ENCODE data around the gene ANKFY1.

Gene ANKFY1

DNA sequence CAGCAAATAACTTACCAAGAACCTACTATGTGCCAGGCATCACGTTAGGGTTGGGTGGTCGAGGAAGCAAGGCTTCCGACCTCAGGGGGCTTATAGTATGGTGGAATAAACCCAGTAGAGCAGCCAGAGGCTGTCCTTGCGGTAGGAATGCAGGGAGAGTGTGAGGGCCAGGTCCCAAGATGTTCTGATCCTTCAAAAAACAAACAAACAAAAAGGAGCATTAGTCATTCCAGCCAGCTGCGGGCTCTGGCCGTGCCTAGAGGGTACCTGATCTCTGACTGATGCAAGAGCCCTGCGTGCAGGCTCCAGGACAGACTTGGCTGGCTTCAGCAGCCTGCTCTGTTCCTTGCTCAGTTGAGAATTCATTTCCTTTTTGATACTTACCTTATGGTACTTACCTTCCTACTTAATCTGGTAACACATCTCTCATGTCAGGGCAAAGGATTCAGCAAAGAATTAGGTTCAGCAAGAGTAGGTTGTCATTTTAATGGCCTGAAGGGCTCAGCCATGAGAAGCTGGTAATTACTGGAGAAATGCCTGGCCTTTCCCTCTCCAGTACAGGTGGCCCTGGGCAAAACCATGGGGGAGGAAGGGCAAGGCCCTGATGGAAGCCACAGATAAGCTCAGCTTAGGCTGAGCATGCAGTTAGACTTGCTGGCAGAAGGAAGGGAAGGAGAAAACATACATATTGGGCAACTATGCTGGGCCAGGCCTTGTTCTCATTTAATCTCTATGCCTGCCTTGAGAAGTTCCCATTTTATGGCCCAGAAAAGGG lies 102.4 kb downstream of the ANKFY1 start:
- peak overlapping the region in 1 of 5 donors; percentile 6 for H3K9ac ChIP-seq (ENCODE audit: low read length in 5 of 5)
- H3K36me3 ChIP-seq (ENCODE audit: control insufficient read depth in 5 of 5, insufficient read depth in 5 of 5, low read length in 5 of 5), result peaks cover 2 to 82% (median 51%) of the 10 kb centered on the region in 5 donors
- no peak overlapping the region for H3K4me3 ChIP-seq (ENCODE audit: low read depth in 1 of 5, low read length in 5 of 5)
- H3K27me3 ChIP-seq (ENCODE audit: control insufficient read depth in 5 of 5, insufficient read depth in 4 of 5, low read length in 5 of 5), result no peaks in the 10 kb centered on the region
- peaks cover 0 to 26% (median 9%) of the 10 kb centered on the region in 5 donors for H3K4me1 ChIP-seq (ENCODE audit: control insufficient read depth in 5 of 5, insufficient read depth in 5 of 5, low read length in 5 of 5)
- no peaks in the 10 kb centered on the region for H3K9me3 ChIP-seq (ENCODE audit: control insufficient read depth in 5 of 5, low read length in 5 of 5)
- no peak overlapping the region for H3K27ac ChIP-seq (ENCODE audit: low read depth, low read length)

DNA sequence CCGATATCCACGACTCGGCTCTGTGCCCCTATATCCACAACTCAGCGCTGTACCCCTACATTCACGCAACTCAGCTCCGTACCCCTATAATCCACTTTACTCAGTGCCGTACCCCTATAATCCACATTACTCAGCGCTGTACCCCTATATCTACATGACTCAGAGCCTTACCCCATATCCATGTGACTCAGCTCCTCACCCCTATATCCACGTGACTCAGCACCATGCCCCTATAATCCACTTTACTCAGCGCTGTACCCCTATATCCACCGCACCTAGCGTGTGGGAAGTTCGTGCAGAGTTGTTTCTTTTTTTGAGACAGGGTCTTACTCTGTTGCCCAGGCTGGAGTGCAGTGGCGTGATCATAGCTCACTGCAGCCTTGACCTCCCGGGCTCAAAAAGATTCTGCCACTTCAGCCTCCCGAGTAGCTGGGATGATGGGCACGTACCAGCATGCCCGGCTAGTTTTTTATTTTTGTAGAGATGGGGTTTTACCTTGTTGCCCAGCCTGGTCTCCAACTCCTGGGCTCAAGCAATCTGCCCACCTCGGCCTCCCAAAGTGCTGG lies 103.4 kb downstream of the ANKFY1 start:
- no peak overlapping the region for H3K9ac ChIP-seq (ENCODE audit: low read length in 5 of 5)
- H3K27me3 ChIP-seq (ENCODE audit: control insufficient read depth in 5 of 5, insufficient read depth in 4 of 5, low read length in 5 of 5), result no peaks in the 10 kb centered on the region
- H3K36me3 ChIP-seq (ENCODE audit: control insufficient read depth in 5 of 5, insufficient read depth in 5 of 5, low read length in 5 of 5), result peaks cover 2 to 82% (median 54%) of the 10 kb centered on the region in 5 donors
- peaks cover 0 to 26% (median 9%) of the 10 kb centered on the region in 5 donors for H3K4me1 ChIP-seq (ENCODE audit: control insufficient read depth in 5 of 5, insufficient read depth in 5 of 5, low read length in 5 of 5)
- H3K27ac ChIP-seq (ENCODE audit: low read depth, low read length), result no peak overlapping the region
- no peaks in the 10 kb centered on the region for H3K9me3 ChIP-seq (ENCODE audit: control insufficient read depth in 5 of 5, low read length in 5 of 5)
- no peak overlapping the region for H3K4me3 ChIP-seq (ENCODE audit: low read depth in 1 of 5, low read length in 5 of 5)

DNA sequence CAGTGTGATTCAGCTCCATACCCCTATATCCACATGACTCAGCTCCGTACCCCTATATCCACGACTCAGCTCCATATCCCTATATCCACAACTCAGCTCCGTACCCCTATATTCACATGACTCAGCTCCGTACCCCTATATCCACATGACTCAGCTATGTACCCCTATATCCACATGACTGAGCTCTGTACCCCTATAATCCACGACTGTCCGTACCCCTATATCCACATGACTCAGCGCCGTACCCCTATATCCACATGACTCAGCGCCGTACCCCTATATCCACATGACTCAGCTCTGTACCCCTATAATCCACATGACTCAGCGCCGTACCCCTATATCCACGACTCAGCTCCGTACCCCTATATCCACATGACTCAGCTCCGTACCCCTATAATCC lies 104.0 kb downstream of the ANKFY1 start:
- peaks cover 2 to 82% (median 54%) of the 10 kb centered on the region in 5 donors for H3K36me3 ChIP-seq (ENCODE audit: control insufficient read depth in 5 of 5, insufficient read depth in 5 of 5, low read length in 5 of 5)
- H3K27me3 ChIP-seq (ENCODE audit: control insufficient read depth in 5 of 5, insufficient read depth in 4 of 5, low read length in 5 of 5), result no peaks in the 10 kb centered on the region
- H3K9ac ChIP-seq (ENCODE audit: low read length in 5 of 5), result no peak overlapping the region
- H3K4me3 ChIP-seq (ENCODE audit: low read depth in 1 of 5, low read length in 5 of 5), result no peak overlapping the region
- peaks cover 0 to 26% (median 9%) of the 10 kb centered on the region in 5 donors for H3K4me1 ChIP-seq (ENCODE audit: control insufficient read depth in 5 of 5, insufficient read depth in 5 of 5, low read length in 5 of 5)
- no peak overlapping the region for H3K27ac ChIP-seq (ENCODE audit: low read depth, low read length)
- H3K9me3 ChIP-seq (ENCODE audit: control insufficient read depth in 5 of 5, low read length in 5 of 5), result no peaks in the 10 kb centered on the region

- Histone ChIP-seq H3K36me3 (ENCODE audit: control insufficient read depth in 5 of 5, insufficient read depth in 5 of 5, low read length in 5 of 5) (peaks cover 2 to 87% (median 57%) of the 10 kb centered on the region in 5 donors), H3K27me3 (ENCODE audit: control insufficient read depth in 5 of 5, insufficient read depth in 4 of 5, low read length in 5 of 5) (no peaks in the 10 kb centered on the region), H3K27ac (ENCODE audit: low read depth, low read length) (no peak overlapping the region), H3K9me3 (ENCODE audit: control insufficient read depth in 5 of 5, low read length in 5 of 5) (no peaks in the 10 kb centered on the region), H3K4me3 (ENCODE audit: low read depth in 1 of 5, low read length in 5 of 5) (no peak overlapping the region), H3K4me1 (ENCODE audit: control insufficient read depth in 5 of 5, insufficient read depth in 5 of 5, low read length in 5 of 5) (peaks cover 0 to 9% (median 3%) of the 10 kb centered on the region in 5 donors), H3K9ac (ENCODE audit: low read length in 5 of 5) (no peak overlapping the region)
Observed at GRCh38 chr17:4157618-4158333, 106.0 kb downstream of the ANKFY1 start.

DNA sequence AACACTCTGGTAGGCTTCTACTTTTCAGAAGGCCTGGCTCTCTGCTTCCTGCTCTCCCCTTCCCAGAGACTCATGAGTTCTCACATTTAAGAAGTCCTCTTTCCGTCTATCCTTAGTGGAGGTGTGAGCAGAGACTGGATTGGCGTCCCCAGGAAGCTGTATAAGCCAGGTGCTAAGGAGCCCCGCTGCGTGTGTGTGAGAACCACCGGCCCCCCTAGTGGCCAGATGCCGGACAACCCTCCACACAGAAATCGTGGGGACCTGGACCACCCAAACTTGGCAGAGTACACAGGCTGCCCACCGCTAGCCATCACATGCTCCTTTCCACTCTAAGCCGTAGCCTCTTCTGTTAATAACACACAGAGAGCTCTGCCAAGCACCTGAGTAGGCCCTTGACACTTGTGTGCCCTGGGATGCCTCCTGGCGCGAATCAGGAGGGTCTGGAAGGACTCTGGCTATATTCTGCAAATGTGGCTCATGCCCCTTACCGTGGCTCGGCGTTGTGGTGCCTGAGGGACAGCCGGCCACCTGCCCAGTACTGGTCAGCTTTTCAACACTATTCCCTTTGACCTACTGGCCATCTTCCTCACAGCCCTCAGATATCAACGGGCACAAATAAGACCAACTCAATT lies 106.9 kb downstream of the ANKFY1 start:
- H3K4me1 ChIP-seq (ENCODE audit: control insufficient read depth in 5 of 5, insufficient read depth in 5 of 5, low read length in 5 of 5), result peaks cover 0 to 5% (median 0%) of the 10 kb centered on the region in 5 donors
- H3K36me3 ChIP-seq (ENCODE audit: control insufficient read depth in 5 of 5, insufficient read depth in 5 of 5, low read length in 5 of 5), result peaks cover 2 to 93% (median 60%) of the 10 kb centered on the region in 5 donors
- no peak overlapping the region for H3K4me3 ChIP-seq (ENCODE audit: low read depth in 1 of 5, low read length in 5 of 5)
- no peak overlapping the region for H3K9ac ChIP-seq (ENCODE audit: low read length in 5 of 5)
- no peaks in the 10 kb centered on the region for H3K9me3 ChIP-seq (ENCODE audit: control insufficient read depth in 5 of 5, low read length in 5 of 5)
- no peaks in the 10 kb centered on the region for H3K27me3 ChIP-seq (ENCODE audit: control insufficient read depth in 5 of 5, insufficient read depth in 4 of 5, low read length in 5 of 5)
- H3K27ac ChIP-seq (ENCODE audit: low read depth, low read length), result no peak overlapping the region

DNA sequence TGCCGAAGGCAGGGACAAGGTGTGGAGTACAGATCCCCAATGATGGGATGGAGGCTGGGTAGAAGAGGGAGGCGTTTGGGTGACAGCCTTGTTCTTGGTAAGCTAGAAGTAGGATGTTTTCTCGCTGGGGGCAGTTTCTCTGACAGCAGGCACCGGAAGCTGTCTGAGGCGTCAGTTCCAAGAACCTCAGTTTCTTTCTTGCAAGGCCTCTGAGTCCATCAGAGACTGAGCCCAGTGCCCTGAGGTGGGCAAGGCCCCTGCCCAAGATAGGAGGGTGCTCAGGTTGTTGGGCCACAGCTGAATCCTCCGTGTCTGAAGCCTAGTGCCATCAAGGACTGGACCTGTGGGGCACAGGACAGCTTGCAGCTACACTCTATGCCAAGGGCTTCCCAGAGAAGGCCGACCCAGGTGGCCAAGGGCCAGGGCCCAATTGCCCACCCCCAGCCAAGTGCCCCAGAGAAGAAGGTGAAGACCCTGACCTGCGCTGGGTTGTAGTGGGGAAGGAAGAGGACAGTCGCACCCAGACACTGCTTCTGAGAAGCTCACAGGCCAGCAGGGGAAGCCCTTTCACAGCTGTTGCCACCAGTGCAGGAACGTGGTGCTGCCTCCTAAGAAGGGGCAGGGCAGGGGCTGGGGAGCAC lies 107.7 kb downstream of the ANKFY1 start:
- no peak overlapping the region for H3K27ac ChIP-seq (ENCODE audit: low read depth, low read length)
- H3K27me3 ChIP-seq (ENCODE audit: control insufficient read depth in 5 of 5, insufficient read depth in 4 of 5, low read length in 5 of 5), result no peaks in the 10 kb centered on the region
- no peaks in the 10 kb centered on the region for H3K4me1 ChIP-seq (ENCODE audit: control insufficient read depth in 5 of 5, insufficient read depth in 5 of 5, low read length in 5 of 5)
- H3K4me3 ChIP-seq (ENCODE audit: low read depth in 1 of 5, low read length in 5 of 5), result no peak overlapping the region
- no peaks in the 10 kb centered on the region for H3K9me3 ChIP-seq (ENCODE audit: control insufficient read depth in 5 of 5, low read length in 5 of 5)
- peaks cover 2 to 93% (median 62%) of the 10 kb centered on the region in 5 donors for H3K36me3 ChIP-seq (ENCODE audit: control insufficient read depth in 5 of 5, insufficient read depth in 5 of 5, low read length in 5 of 5)
- no peak overlapping the region for H3K9ac ChIP-seq (ENCODE audit: low read length in 5 of 5)

DNA sequence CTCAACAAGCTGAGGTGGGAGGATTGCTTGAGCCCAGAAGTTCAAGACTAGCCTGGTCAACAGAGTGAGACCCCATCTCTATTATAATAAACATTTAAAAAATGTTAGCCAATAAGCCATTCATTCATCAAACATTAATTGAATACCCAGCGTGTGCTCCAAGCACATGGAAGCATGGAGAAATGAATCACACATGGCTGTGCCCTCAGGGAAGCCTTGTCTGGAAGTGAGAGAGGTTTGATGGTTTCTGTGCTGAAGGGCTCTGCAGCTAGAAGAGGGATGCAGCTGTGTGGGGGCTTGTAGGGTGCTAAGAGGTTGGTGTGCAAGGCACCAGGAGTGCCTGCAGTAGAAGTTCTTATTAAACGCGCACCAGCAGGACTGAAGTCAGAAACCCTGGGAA lies 109.6 kb downstream of the ANKFY1 start:
- H3K27me3 ChIP-seq (ENCODE audit: control insufficient read depth in 5 of 5, insufficient read depth in 4 of 5, low read length in 5 of 5), result no peaks in the 10 kb centered on the region
- H3K9ac ChIP-seq (ENCODE audit: low read length in 5 of 5), result no peak overlapping the region
- no peaks in the 10 kb centered on the region for H3K4me1 ChIP-seq (ENCODE audit: control insufficient read depth in 5 of 5, insufficient read depth in 5 of 5, low read length in 5 of 5)
- H3K4me3 ChIP-seq (ENCODE audit: low read depth in 1 of 5, low read length in 5 of 5), result no peak overlapping the region
- no peaks in the 10 kb centered on the region for H3K9me3 ChIP-seq (ENCODE audit: control insufficient read depth in 5 of 5, low read length in 5 of 5)
- H3K27ac ChIP-seq (ENCODE audit: low read depth, low read length), result no peak overlapping the region
- H3K36me3 ChIP-seq (ENCODE audit: control insufficient read depth in 5 of 5, insufficient read depth in 5 of 5, low read length in 5 of 5), result peaks cover 2 to 87% (median 64%) of the 10 kb centered on the region in 5 donors

DNA sequence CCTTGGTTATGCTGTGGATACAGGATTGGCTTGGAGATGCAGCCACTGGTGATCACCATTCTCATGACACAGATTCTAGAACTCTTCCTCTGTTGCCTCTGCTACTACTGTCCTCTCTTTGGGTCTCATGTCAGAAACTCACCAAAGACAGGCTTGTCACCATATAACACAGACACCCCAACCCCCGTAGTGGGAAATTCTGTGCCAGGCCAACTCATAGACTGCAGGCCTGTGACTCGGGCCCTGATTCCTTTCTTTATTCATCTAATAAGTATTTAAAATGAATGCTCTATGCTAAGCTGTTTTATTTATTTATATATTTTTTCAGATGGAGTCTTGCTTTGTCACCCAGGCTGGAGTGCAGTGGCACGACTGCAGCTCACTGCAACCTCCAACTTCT lies 111.3 kb downstream of the ANKFY1 start:
- H3K27ac ChIP-seq (ENCODE audit: low read depth, low read length), result no peak overlapping the region
- no peak overlapping the region for H3K9ac ChIP-seq (ENCODE audit: low read length in 5 of 5)
- H3K4me1 ChIP-seq (ENCODE audit: control insufficient read depth in 5 of 5, insufficient read depth in 5 of 5, low read length in 5 of 5), result no peaks in the 10 kb centered on the region
- no peak overlapping the region for H3K4me3 ChIP-seq (ENCODE audit: low read depth in 1 of 5, low read length in 5 of 5)
- peaks cover 2 to 70% (median 52%) of the 10 kb centered on the region in 5 donors for H3K36me3 ChIP-seq (ENCODE audit: control insufficient read depth in 5 of 5, insufficient read depth in 5 of 5, low read length in 5 of 5)
- no peaks in the 10 kb centered on the region for H3K27me3 ChIP-seq (ENCODE audit: control insufficient read depth in 5 of 5, insufficient read depth in 4 of 5, low read length in 5 of 5)
- no peaks in the 10 kb centered on the region for H3K9me3 ChIP-seq (ENCODE audit: control insufficient read depth in 5 of 5, low read length in 5 of 5)

DNA sequence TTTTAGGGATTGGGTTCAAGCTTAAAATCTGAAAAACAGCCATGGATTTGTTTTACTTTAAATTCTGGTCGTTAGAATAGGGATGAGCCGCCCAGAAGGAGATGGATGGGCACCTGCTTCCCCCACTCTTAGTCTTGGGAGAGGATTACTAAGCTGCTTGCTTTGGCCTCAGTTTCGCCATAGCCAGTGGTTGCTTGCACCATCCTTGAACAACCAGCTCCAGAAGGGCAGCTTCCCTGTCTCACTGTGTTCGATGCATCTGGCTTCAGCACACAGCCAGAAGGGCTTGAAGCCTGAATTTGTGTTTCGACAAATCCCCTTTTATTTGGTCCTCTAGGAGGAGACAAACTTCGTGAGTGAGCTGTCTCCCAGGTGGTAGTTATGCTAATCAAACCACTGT lies 113.7 kb downstream of the ANKFY1 start:
- no peaks in the 10 kb centered on the region for H3K27me3 ChIP-seq (ENCODE audit: control insufficient read depth in 5 of 5, insufficient read depth in 4 of 5, low read length in 5 of 5)
- peaks cover 0 to 47% (median 29%) of the 10 kb centered on the region in 5 donors for H3K36me3 ChIP-seq (ENCODE audit: control insufficient read depth in 5 of 5, insufficient read depth in 5 of 5, low read length in 5 of 5)
- no peak overlapping the region for H3K9ac ChIP-seq (ENCODE audit: low read length in 5 of 5)
- no peaks in the 10 kb centered on the region for H3K9me3 ChIP-seq (ENCODE audit: control insufficient read depth in 5 of 5, low read length in 5 of 5)
- no peaks in the 10 kb centered on the region for H3K4me1 ChIP-seq (ENCODE audit: control insufficient read depth in 5 of 5, insufficient read depth in 5 of 5, low read length in 5 of 5)
- H3K27ac ChIP-seq (ENCODE audit: low read depth, low read length), result no peak overlapping the region
- H3K4me3 ChIP-seq (ENCODE audit: low read depth in 1 of 5, low read length in 5 of 5), result no peak overlapping the region

All from subcutaneous abdominal adipose tissue (tissue), 5 donors.